SH-SY5Y (cell line): ENCODE data around the gene ITPK1.

Experiments used
- GATA2 ChIP-seq: IDR thresholded peaks from 2 replicates; pipeline ENCODE4 v1.6.1; 2011; ENCODE audit warnings: mild to moderate bottlenecking, low read depth, low read length
- GATA3 ChIP-seq: IDR thresholded peaks from 2 replicates; pipeline ENCODE4 v1.6.1; 2011; ENCODE audit warnings: low read depth, mild to moderate bottlenecking, low read length, moderate library complexity

- no peak for TF ChIP-seq GATA2
- no peak for TF ChIP-seq GATA3
These were observed 39.8 kb downstream of the ITPK1 start for GRCh38 chr14:93075891-93076290.
